ENCODE results near the gene RPS21.
A peak's percentile ranks its signal among the peaks of the same experiment; 100 is the strongest.

RPS21 gene

GRCh38 chr20:62381202-62381797 is 5.6 kb upstream of the RPS21 start:
- DNase-seq = no peak

- DNase-seq = no peak
Measured at GRCh38 chr20:62381842-62382241, 5.1 kb upstream of the RPS21 start.

- DNase-seq = peak; percentile 84
Measured at GRCh38 chr20:62382306-62383198, 4.4 kb upstream of the RPS21 start.

DNA sequence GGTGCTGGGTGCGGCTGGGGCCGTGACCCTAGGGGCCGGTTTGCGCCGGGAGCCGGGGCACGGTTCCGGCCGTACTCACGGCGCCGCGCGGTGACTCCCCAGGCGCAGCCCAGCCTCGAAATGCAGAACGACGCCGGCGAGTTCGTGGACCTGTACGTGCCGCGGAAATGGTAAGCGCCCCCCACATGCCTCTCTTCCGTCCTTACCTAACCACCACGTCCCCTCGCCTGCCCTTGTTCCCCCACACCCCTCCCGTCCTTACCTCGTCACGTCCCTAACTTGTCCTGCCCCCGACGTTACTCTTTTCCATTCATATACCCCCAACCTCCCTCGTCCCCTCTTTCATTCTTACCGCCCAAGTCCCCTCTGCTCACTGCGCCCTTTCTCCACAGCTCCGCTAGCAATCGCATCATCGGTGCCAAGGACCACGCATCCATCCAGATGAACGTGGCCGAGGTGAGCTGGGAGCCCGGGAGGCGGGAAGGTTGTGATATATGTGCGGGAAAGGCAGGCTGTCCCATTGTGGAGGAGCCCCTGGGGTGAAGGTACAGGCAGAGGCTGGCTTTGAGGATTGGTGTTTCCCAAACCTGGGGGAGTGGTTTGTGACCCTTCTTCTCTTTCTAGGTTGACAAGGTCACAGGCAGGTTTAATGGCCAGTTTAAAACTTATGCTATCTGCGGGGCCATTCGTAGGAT is 463 bp downstream of the RPS21 start:
- no peak for DNase-seq

DNA sequence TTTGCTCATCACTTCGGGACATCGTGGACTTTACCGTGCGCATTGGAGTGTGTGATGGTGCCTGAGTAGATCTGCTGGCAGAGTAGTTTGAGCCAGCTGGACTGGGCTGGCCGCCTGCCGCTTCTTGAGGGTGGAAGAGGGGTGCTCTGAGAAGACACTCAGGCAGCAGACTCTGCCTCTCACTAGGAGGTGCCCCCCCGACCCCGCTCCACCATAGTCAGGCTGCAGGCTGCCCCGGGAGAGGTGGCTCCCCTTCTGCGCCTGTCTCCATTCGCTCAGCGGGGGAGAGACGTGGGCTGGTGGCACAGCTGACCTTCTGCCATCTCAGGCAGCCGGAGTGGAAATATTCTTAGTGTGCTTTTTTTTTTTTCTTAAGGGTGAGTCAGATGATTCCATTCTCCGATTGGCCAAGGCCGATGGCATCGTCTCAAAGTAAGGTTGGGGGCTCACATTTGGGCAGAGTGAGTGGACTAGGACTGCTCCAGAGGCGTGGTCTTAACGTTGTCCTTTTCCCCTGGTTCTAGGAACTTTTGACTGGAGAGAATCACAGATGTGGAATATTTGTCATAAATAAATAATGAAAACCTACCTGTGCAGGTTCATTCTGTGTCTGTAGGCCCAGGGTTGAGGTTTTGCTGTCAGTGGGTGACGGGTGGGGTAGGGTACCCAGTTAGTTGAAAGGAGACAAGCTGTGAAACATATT is 1.2 kb downstream of the RPS21 start:
- DNase-seq = no peak

DNA sequence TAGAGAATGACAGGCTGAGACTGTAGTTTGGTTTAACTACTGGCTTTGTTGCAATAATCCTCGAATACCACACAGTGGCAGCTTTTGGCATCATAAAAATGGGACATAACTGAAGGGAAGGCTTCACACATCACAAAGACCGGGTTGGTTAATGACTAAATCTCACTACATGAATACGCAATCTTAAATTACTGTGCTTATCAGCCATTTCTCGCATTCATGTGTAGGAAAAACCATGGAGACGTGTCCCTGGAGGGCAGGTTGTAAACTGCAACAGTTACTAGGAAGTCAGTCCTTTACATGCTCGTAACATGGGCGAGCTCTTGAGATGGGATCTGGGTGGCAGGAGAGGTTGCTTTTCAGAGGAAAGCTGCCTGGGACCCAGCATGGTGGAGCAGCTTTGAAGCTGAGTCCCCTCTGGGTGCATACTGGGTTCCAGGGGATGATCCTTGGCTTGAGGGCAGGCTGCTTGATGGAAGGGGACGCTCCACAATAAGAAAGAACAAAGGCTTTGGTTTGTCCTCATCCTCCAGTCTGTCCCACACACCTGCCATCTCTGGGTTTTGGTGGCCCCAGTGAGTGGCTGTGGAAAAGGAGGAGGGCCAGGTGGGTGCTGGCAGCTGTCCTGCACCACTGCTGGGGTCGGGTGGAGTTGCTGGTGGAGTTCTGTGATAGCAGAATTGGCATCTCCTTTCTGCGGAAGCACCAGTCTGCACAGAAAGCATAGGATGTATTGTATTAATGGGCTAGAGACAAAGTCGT is 2.1 kb downstream of the RPS21 start:
- DNase-seq = no peak

GRCh38 chr20:62389601-62390087 is 2.7 kb downstream of the RPS21 start:
- no peak for DNase-seq

DNA sequence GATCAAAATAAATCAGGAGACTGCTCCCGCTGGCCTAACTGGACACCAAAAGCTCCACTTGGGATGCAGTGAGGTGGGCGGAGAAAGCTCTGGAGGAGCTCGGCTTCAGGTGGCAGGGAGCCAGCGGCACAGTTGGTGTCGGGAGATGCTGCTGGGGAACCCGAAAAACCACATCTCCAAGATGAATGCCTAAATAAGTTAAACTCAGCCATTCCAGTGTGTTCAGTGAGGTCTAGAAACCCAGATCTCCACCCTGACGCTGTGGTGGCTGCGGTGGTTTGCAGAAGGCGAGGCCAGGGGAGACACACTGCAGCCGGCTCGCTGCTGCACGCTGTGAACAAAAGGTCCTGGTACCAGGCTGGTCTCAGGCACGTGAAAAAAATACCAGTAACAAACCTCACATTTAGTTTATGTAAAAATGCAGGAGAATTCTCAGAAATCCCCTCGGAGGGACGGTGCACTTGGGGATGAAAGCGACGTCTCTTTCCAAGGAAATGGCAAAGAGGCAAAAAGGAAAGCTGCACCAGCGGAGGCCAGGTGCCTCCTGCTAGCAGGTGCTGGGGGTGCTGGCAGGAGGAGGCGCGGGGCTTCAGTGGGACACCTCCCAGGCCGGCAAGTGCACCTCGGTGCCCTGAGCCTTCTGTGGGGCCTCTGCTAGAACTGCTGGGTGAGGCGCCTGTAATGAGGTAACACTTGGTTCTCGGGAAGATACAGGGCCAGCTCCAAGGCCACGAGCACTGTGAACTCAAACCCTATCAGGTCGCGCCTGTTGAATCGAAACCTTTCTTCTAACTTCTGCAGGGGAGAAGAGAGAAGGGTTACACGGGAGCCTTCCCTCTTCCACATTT is 3.6 kb downstream of the RPS21 start:
- DNase-seq = no peak

GRCh38 chr20:62391165-62392076 is 4.5 kb downstream of the RPS21 start:
- no peak for DNase-seq

- DNase-seq = no peak
Measured at GRCh38 chr20:62392077-62392418, 5.1 kb downstream of the RPS21 start.

GRCh38 chr20:62392621-62393334 is 5.9 kb downstream of the RPS21 start:
- DNase-seq = no peak

DNA sequence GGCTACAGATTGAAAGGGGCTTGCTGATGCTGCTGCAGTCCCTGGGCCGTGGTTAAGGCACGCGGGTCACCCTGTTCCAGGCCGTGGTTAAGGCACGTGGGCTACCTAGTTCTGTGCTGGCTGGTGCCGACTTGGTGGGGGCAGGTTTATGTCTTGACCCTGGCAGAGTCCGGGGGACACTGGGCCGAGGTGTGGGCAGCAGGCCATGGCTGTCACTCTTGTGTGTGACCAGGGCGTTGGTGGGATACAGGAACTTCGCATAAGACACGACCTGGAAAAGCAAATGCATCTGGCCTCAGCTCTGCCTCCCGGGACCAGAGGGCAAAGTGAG is 6.4 kb downstream of the RPS21 start:
- no peak for DNase-seq

- no peak for DNase-seq
Measured at GRCh38 chr20:62393830-62394229, 6.9 kb downstream of the RPS21 start.

GRCh38 chr20:62394248-62395245 is 7.6 kb downstream of the RPS21 start:
- no peak for DNase-seq

GRCh38 chr20:62395311-62396242 is 8.7 kb downstream of the RPS21 start:
- no peak for DNase-seq

DNA sequence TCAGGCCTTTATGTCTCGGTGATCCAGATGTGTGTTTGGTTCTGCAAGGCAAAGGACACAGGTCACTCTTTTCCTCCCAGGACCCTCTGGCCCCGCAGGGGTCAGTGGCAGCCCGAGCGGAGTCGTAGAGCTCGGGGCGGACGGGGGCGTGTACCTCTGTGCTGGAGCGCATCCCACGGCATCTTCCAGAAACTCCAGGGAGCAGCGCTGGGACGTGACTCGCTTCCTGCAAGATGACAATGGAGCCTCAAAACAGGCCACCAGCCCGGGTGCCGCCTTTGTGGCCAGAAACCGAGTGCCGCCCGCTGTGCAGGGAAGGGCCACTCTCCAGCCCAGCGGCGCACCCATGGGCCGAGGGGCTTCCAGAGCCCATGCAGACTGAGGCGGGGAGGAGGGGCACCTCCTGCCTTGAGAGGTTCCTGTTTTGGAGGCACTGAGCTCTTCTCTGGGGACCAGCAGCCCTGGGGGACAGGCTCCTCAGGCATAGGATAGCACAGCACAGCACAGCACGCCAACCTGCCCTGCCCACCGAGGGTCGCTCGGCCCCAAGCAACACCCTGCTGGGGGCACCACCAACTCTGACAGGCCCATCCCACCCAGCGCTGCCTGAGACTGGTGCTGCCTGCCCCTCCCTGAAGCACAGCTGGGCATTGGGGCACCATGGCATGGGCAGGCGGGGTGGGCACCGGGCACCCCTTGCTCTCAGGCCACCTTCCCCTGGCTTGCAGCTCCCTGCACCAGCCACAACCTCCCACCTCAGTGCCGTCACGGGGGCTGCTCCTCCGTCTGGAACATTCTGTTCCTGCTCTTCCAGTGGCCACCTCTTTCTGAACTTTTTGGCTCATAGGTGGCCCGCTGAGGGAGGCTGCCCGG is 9.7 kb downstream of the RPS21 start:
- no peak for DNase-seq
